H54 (cell line): ENCODE data around the gene ASAP3.
"Not testable (repeated sequence)": the region's sequence is repeated elsewhere in the genome, so short reads cannot be mapped to it uniquely, and the experiment has no call there.

Experiments
- DNase-seq: peaks from one replicate; pipeline ENCODE4 v3.0.0; 2011; ENCODE audit warnings: low spot score, mixed read lengths; ENCODE audit not compliant: insufficient read length
- FAIRE-seq: peaks from 3 replicates; lab custom pipeline; 2011; peaks lifted over from hg19 to GRCh38; lab: Jason Lieb, UNC
- POLR2A ChIP-seq: IDR thresholded peaks from 2 replicates; pipeline ENCODE4 v1.6.1; 2011; ENCODE audit warnings: low read depth, mild to moderate bottlenecking, low read length

Gene ASAP3

GRCh38 chr1:23385119-23385621, 98.8 kb downstream of the ASAP3 start:
- no peak for FAIRE-seq
- no peak for TF ChIP-seq POLR2A
- DNase-seq = no peak

- DNase-seq (no peak), FAIRE-seq (no peak)
- no peak for TF ChIP-seq POLR2A
Observed at GRCh38 chr1:23384312-23385058, 99.5 kb downstream of the ASAP3 start.

- DNase-seq = no peak
- TF ChIP-seq POLR2A = no peak
- FAIRE-seq = no peak
Observed at GRCh38 chr1:23383577-23384311, 100.2 kb downstream of the ASAP3 start.

- no peak for DNase-seq
- FAIRE-seq = no peak
- TF ChIP-seq POLR2A = no peak
Observed at GRCh38 chr1:23381233-23381885, 102.6 kb downstream of the ASAP3 start.

GRCh38 chr1:23380719-23381118, 103.3 kb downstream of the ASAP3 start:
- DNase-seq (no peak), FAIRE-seq (no peak)
- TF ChIP-seq POLR2A = no peak

- FAIRE-seq, DNase-seq: not testable (repeated sequence)
Observed at GRCh38 chr1:23380236-23380635, 103.7 kb downstream of the ASAP3 start.
